ENCODE measurements around the gene COQ9. TPM values are rescaled to one million over a fixed set of nuclear protein-coding genes. Genes with fewer than 3 reads are reported as not detected.
"Not testable (repeated sequence)": the region's sequence is repeated elsewhere in the genome, so short reads cannot be mapped to it uniquely, and the experiment has no call there.

The COQ9 gene
- total RNA-seq: 10 to 100 TPM; 46.3 to 49.6 TPM

GRCh38 chr16:57447186-57447962, at the start of gene COQ9, which contains the start of gene CIAPIN1:
Gene COQ9 (plus strand): TSS chr16:57447479. CDS start chr16:57447506, 27 bp downstream.
Gene CIAPIN1 (minus strand): TSS chr16:57447385. CDS start chr16:57440928, 6,457 bp downstream.
- Mint-ChIP-seq H3K36me3 (peaks cover 20% of the 10 kb centered on the region), H3K9me3 (no peaks in the 10 kb centered on the region), H3K27ac (peak within 1 kb of the TSS; percentile 91), H3K27me3 (no peaks in the 10 kb centered on the region), H3K4me1 (peaks cover 32% of the 10 kb centered on the region), H3K4me3 (peak within 1 kb of the TSS; percentile 93)
- DNase-seq: peak; percentile 93

- H3K27me3 Mint-ChIP-seq, H3K9me3 Mint-ChIP-seq, H3K4me1 Mint-ChIP-seq, DNase-seq, H3K27ac Mint-ChIP-seq, H3K36me3 Mint-ChIP-seq, H3K4me3 Mint-ChIP-seq: not testable (repeated sequence)
These were observed 49.8 kb upstream of the COQ9 start for GRCh38 chr16:57397493-57397892.

GRCh38 chr16:57401943-57402640, 45.2 kb upstream of the COQ9 start:
- no peak for DNase-seq
- Mint-ChIP-seq H3K9me3 (no peaks in the 10 kb centered on the region), H3K4me3 (no peak overlapping the region), H3K4me1 (peaks cover 8% of the 10 kb centered on the region), H3K27me3 (no peaks in the 10 kb centered on the region), H3K27ac (no peak overlapping the region), H3K36me3 (no peaks in the 10 kb centered on the region)

GRCh38 chr16:57403965-57404817, 43.1 kb upstream of the COQ9 start, which contains the start of gene CCL17:
Gene CCL17 (plus strand): TSS chr16:57404767. CDS start chr16:57413933, 9,166 bp downstream.
- Mint-ChIP-seq H3K36me3 (no peaks in the 10 kb centered on the region), H3K9me3 (no peaks in the 10 kb centered on the region), H3K4me1 (peaks cover 8% of the 10 kb centered on the region), H3K27me3 (no peaks in the 10 kb centered on the region), H3K27ac (no peak within 1 kb of the TSS), H3K4me3 (no peak within 1 kb of the TSS)
- DNase-seq: no peak

- H3K27ac Mint-ChIP-seq: no peak overlapping the region
- H3K4me3 Mint-ChIP-seq: no peak overlapping the region
- no peaks in the 10 kb centered on the region for H3K27me3 Mint-ChIP-seq
- no peak for DNase-seq
- no peaks in the 10 kb centered on the region for H3K9me3 Mint-ChIP-seq
- H3K4me1 Mint-ChIP-seq: peaks cover 8% of the 10 kb centered on the region
- H3K36me3 Mint-ChIP-seq: no peaks in the 10 kb centered on the region
These were observed 42.2 kb upstream of the COQ9 start for GRCh38 chr16:57405097-57405496.

GRCh38 chr16:57406881-57407280, 40.4 kb upstream of the COQ9 start:
- H3K27me3 Mint-ChIP-seq: no peaks in the 10 kb centered on the region
- no peak overlapping the region for H3K27ac Mint-ChIP-seq
- no peak overlapping the region for H3K4me3 Mint-ChIP-seq
- peaks cover 8% of the 10 kb centered on the region for H3K4me1 Mint-ChIP-seq
- H3K36me3 Mint-ChIP-seq: no peaks in the 10 kb centered on the region
- DNase-seq: no peak
- no peaks in the 10 kb centered on the region for H3K9me3 Mint-ChIP-seq

GRCh38 chr16:57407521-57408353, 39.5 kb upstream of the COQ9 start:
- Mint-ChIP-seq H3K27me3 (no peaks in the 10 kb centered on the region), H3K4me1 (peaks cover 8% of the 10 kb centered on the region), H3K36me3 (no peaks in the 10 kb centered on the region), H3K4me3 (no peak overlapping the region), H3K27ac (no peak overlapping the region), H3K9me3 (no peaks in the 10 kb centered on the region)
- no peak for DNase-seq

- Mint-ChIP-seq H3K4me1 (peaks cover 8% of the 10 kb centered on the region), H3K4me3 (no peak overlapping the region), H3K27me3 (no peaks in the 10 kb centered on the region), H3K36me3 (no peaks in the 10 kb centered on the region), H3K9me3 (no peaks in the 10 kb centered on the region), H3K27ac (no peak overlapping the region)
- DNase-seq: no peak
These were observed 38.2 kb upstream of the COQ9 start for GRCh38 chr16:57409065-57409464.

- DNase-seq: no peak
- peaks cover 4% of the 10 kb centered on the region for H3K4me1 Mint-ChIP-seq
- no peaks in the 10 kb centered on the region for H3K36me3 Mint-ChIP-seq
- no peak overlapping the region for H3K27ac Mint-ChIP-seq
- no peaks in the 10 kb centered on the region for H3K9me3 Mint-ChIP-seq
- no peaks in the 10 kb centered on the region for H3K27me3 Mint-ChIP-seq
- H3K4me3 Mint-ChIP-seq: no peak overlapping the region
These were observed 37.2 kb upstream of the COQ9 start for GRCh38 chr16:57409870-57410587.

GRCh38 chr16:57411362-57411976, 35.8 kb upstream of the COQ9 start:
- Mint-ChIP-seq H3K27ac (no peak overlapping the region), H3K36me3 (no peaks in the 10 kb centered on the region)

GRCh38 chr16:57412584-57412983, 34.7 kb upstream of the COQ9 start:
- H3K4me3 Mint-ChIP-seq: no peak overlapping the region
- no peak overlapping the region for H3K27ac Mint-ChIP-seq

More at GRCh38 chr16:57411362-57411976, 35.8 kb upstream of the COQ9 start:
- Mint-ChIP-seq H3K4me3 (no peak overlapping the region), H3K4me1 (no peaks in the 10 kb centered on the region), H3K27me3 (no peaks in the 10 kb centered on the region), H3K9me3 (no peaks in the 10 kb centered on the region)
- no peak for DNase-seq

GRCh38 chr16:57413301-57413730, 34.0 kb upstream of the COQ9 start:
- H3K9me3 Mint-ChIP-seq: no peaks in the 10 kb centered on the region
- no peaks in the 10 kb centered on the region for H3K36me3 Mint-ChIP-seq
- peaks cover 11% of the 10 kb centered on the region for H3K4me1 Mint-ChIP-seq
- DNase-seq: no peak
- H3K27me3 Mint-ChIP-seq: no peaks in the 10 kb centered on the region
- H3K27ac Mint-ChIP-seq: no peak overlapping the region
- H3K4me3 Mint-ChIP-seq: no peak overlapping the region

More at GRCh38 chr16:57412584-57412983, 34.7 kb upstream of the COQ9 start:
- Mint-ChIP-seq H3K4me1 (peaks cover 9% of the 10 kb centered on the region), H3K27me3 (no peaks in the 10 kb centered on the region), H3K9me3 (no peaks in the 10 kb centered on the region), H3K36me3 (no peaks in the 10 kb centered on the region)
- DNase-seq: no peak

GRCh38 chr16:57413733-57414132, 33.5 kb upstream of the COQ9 start:
- Mint-ChIP-seq H3K4me3 (no peak overlapping the region), H3K4me1 (peaks cover 14% of the 10 kb centered on the region), H3K27ac (no peak overlapping the region), H3K36me3 (no peaks in the 10 kb centered on the region), H3K27me3 (no peaks in the 10 kb centered on the region), H3K9me3 (no peaks in the 10 kb centered on the region)
- DNase-seq: no peak
